ENCODE data around the gene SLC43A3. TPM values are rescaled to one million over a fixed set of nuclear protein-coding genes. Genes with fewer than 3 reads are reported as not detected.
A peak's percentile ranks its signal among the peaks of the same experiment; 100 is the strongest.

Gene SLC43A3
- total RNA-seq, 2 donors from 2014 or later, result 10.6 to 13.8 TPM

DNA sequence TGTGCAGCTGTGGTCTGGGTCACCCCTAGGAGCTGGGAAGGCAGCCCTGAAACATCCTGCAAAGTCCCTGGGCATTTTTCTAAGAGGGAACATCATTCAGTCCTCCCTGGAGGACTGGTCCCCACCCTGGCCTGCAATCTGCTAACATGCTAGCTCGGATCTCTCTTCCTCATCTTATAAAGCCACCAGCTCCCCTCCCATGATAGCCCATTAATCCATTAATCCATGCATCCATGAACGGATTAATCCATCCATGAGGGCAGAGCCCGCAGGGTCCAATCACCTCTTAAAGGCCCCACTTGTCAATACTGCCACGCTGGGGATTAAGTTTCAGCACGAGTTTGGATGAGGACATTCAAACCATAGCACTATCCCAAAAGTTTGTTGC is 58.1 kb downstream of the SLC43A3 start:
- H3K9ac ChIP-seq (ENCODE audit: extremely low read depth, low read length, poor library complexity, severe bottlenecking), result no peak overlapping the region
- peaks cover 65% of the 10 kb centered on the region for H3K27me3 ChIP-seq (ENCODE audit: control insufficient read depth, insufficient read depth, low read length, poor library complexity, severe bottlenecking)
- H3K9me3 ChIP-seq (ENCODE audit: control insufficient read depth, low read length), result no peaks in the 10 kb centered on the region
- H3K36me3 ChIP-seq (ENCODE audit: control insufficient read depth, insufficient read depth, low read length), result no peaks in the 10 kb centered on the region
- Mint-ChIP-seq H3K27ac (no peak overlapping the region), H3K36me3 (ENCODE audit: low read depth) (no peaks in the 10 kb centered on the region), H3K4me3 (no peak overlapping the region), H3K27me3 (ENCODE audit: insufficient read depth) (peaks cover 59% of the 10 kb centered on the region), H3K9me3 (no peaks in the 10 kb centered on the region), H3K4me1 (peaks cover 16% of the 10 kb centered on the region)
- H3K4me1 ChIP-seq (ENCODE audit: control insufficient read depth, insufficient read depth, low read length), result peaks cover 13% of the 10 kb centered on the region
- no peak for DNase-seq
- 83 to 93% methylated on average over 4 to 5 of the region's 5 CpGs for WGBS, 2 experiments (ENCODE audit: insufficient coverage in 1 of 2, insufficient read length in 1 of 2)
- H3K4me3 ChIP-seq (ENCODE audit: low read length), result no peak overlapping the region
- TF ChIP-seq, protein P1, sequence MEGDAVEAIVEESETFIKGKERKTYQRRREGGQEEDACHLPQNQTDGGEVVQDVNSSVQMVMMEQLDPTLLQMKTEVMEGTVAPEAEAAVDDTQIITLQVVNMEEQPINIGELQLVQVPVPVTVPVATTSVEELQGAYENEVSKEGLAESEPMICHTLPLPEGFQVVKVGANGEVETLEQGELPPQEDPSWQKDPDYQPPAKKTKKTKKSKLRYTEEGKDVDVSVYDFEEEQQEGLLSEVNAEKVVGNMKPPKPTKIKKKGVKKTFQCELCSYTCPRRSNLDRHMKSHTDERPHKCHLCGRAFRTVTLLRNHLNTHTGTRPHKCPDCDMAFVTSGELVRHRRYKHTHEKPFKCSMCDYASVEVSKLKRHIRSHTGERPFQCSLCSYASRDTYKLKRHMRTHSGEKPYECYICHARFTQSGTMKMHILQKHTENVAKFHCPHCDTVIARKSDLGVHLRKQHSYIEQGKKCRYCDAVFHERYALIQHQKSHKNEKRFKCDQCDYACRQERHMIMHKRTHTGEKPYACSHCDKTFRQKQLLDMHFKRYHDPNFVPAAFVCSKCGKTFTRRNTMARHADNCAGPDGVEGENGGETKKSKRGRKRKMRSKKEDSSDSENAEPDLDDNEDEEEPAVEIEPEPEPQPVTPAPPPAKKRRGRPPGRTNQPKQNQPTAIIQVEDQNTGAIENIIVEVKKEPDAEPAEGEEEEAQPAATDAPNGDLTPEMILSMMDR (conservative IDR thresholded peaks at IDR 0.05), result no peak
- H3K27ac ChIP-seq (ENCODE audit: low read depth, low read length), result no peak overlapping the region

DNA sequence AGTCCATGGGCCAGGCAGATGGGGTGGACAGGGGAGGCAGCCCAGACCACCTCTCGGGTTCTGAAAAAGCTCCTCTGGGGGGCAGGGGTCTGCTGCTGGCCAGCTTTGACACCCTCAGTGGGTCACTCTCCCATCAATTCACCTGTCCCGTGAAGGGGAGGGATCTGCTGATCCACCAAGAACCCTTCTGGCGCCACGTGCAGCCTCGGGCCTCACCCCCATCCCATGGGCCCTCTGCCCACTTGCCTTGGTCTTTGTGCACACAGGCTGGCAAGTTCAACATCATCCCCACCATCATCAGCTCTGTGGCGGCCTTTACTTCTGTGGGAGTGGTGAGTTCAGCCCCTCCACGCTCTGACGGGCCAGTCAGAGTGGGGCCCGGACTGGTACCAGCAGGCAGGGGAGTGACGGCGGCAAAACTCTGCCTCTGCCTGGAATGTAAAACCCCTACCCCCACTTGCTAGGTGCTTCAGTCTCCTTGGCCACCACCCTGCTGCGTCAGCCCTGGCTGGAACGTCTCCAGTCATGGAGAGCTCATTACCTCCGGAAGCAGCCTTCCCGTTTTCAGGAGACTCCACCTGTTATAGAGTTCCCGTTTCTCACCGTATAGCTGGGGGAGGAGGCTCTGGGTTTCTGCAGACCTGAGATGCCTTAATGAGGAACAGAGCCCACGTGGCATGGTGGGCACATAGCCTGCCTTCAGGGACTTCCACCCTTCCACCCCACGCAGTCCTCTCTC is 58.6 kb downstream of the SLC43A3 start:
- no peak overlapping the region for H3K4me3 Mint-ChIP-seq
- peaks cover 13% of the 10 kb centered on the region for H3K4me1 ChIP-seq (ENCODE audit: control insufficient read depth, insufficient read depth, low read length)
- no peak overlapping the region for H3K27ac ChIP-seq (ENCODE audit: low read depth, low read length)
- peaks cover 16% of the 10 kb centered on the region for H3K4me1 Mint-ChIP-seq
- TF ChIP-seq, protein P1 (conservative IDR thresholded peaks at IDR 0.05), result no peak
- H3K4me3 ChIP-seq (ENCODE audit: low read length), result no peak overlapping the region
- no peaks in the 10 kb centered on the region for H3K36me3 ChIP-seq (ENCODE audit: control insufficient read depth, insufficient read depth, low read length)
- no peak overlapping the region for H3K9ac ChIP-seq (ENCODE audit: extremely low read depth, low read length, poor library complexity, severe bottlenecking)
- no peaks in the 10 kb centered on the region for H3K36me3 Mint-ChIP-seq (ENCODE audit: low read depth)
- H3K27ac Mint-ChIP-seq, result no peak overlapping the region
- 77 to 80% methylated on average over 7 to 19 of the region's 19 CpGs for WGBS, 2 experiments (ENCODE audit: insufficient coverage in 1 of 2, insufficient read length in 1 of 2)
- H3K27me3 Mint-ChIP-seq (ENCODE audit: insufficient read depth), result peaks cover 59% of the 10 kb centered on the region
- DNase-seq, result no peak
- H3K9me3 Mint-ChIP-seq, result no peaks in the 10 kb centered on the region
- no peaks in the 10 kb centered on the region for H3K9me3 ChIP-seq (ENCODE audit: control insufficient read depth, low read length)
- peaks cover 70% of the 10 kb centered on the region for H3K27me3 ChIP-seq (ENCODE audit: control insufficient read depth, insufficient read depth, low read length, poor library complexity, severe bottlenecking)

DNA sequence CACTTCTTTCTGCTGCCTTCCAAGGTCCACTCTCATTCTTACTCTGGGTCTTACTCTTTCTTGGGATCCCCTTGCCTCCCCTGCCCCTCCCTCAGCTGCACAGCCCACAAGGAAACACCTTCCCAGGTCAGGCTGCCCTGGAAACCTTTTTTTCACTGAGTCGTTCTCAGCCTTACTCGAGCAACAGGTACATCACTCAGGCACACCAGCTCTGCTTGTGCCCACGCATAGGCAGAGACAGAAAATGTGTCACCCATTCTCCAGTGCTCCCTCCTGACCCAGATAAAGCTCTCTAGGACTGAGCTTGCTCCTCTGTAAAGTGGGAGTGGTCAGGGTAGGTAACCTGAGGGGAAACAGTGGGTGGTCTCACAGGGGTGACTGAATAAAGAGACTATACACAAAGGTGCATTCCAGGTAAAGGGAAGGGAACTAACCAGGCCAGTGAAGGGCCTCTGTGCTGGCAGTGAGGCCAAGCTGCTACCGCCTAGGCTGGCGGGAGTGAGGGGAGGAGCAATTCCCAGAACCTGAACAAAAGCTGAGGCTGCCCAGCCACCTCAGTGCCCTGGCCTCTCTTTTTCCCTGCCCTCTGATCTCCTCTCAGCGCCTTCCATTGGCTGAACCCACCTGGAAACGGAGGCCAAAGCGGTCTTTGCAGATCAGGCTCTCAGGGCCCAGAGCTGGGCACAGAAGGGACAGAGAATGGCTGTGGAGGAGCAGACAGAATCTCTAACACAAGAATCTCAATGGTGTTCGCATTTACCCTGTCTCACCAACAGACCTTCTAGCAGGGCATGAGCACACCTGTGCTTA is 61.9 kb downstream of the SLC43A3 start:
- no peak overlapping the region for H3K9ac ChIP-seq (ENCODE audit: extremely low read depth, low read length, poor library complexity, severe bottlenecking)
- 64 to 76% methylated on average over 5 to 9 of the region's 9 CpGs for WGBS, 2 experiments (ENCODE audit: insufficient coverage in 1 of 2, insufficient read length in 1 of 2)
- H3K9me3 ChIP-seq (ENCODE audit: control insufficient read depth, low read length), result no peaks in the 10 kb centered on the region
- H3K4me3 ChIP-seq (ENCODE audit: low read length), result no peak overlapping the region
- H3K27me3 ChIP-seq (ENCODE audit: control insufficient read depth, insufficient read depth, low read length, poor library complexity, severe bottlenecking), result peaks cover 59% of the 10 kb centered on the region
- Mint-ChIP-seq H3K4me3 (no peak overlapping the region), H3K36me3 (ENCODE audit: low read depth) (no peaks in the 10 kb centered on the region), H3K27ac (no peak overlapping the region), H3K4me1 (peaks cover 26% of the 10 kb centered on the region), H3K27me3 (ENCODE audit: insufficient read depth) (peaks cover 50% of the 10 kb centered on the region), H3K9me3 (no peaks in the 10 kb centered on the region)
- H3K4me1 ChIP-seq (ENCODE audit: control insufficient read depth, insufficient read depth, low read length), result peaks cover 14% of the 10 kb centered on the region
- DNase-seq, result peak; percentile 83
- no peak overlapping the region for H3K27ac ChIP-seq (ENCODE audit: low read depth, low read length)
- no peaks in the 10 kb centered on the region for H3K36me3 ChIP-seq (ENCODE audit: control insufficient read depth, insufficient read depth, low read length)
- TF ChIP-seq, protein P1 (conservative IDR thresholded peaks at IDR 0.05), result no peak
